DMS114 treated with DMSO at 0.1 percent for 48 hours (cell line): ENCODE measurements around the gene SRSF10.
A peak's percentile ranks its signal among the peaks of the same experiment; 100 is the strongest.
"Not testable (repeated sequence)": the region's sequence is repeated elsewhere in the genome, so short reads cannot be mapped to it uniquely, and the experiment has no call there.

Source experiments
- DNase-seq: peaks from one replicate; lab custom pipeline; 2025; ENCODE audit not compliant: unreplicated experiment; lab: John Stamatoyannopoulos, UW

The SRSF10 gene

DNA sequence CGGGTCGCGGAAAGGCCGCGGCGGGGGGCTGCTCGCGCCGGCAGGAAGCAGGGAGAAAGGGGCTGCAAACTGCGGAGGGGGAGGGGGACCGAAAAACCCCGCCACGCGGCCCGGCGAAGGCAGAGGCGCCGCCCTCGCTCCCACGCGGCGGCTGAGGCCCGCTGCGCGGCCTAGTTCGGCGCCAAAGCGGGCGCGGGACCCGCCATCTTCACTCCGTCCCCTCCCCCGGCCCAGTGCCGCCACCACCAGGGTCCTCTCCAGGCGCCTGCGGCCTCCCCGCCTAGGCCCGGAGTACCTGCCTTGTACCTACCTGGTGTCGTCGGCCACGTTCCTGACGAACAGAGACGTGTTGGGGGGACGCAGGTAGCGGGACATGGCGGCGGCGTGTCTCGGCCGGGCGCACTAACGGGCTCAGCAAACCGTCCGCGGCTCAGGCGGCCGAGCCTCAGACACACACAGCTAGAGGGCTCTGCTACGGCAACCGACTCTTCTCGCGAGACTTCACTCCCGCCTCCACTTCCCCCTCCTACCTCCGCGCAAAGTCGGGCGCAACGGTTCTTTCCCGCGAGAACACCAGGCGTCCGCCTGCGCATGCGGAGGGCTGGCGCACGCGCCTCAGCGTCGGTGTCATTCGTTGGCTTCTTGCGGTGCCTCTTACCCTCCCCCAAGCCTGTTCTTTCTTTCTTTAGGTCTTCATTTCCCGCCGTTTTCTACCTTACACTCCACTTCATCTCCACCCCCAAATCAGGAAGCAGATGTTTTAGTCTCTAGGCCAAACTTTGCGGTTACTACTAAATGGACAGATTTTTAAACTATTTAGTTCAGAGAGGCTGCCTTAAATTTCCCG, at the start of gene SRSF10:
TSS of gene SRSF10 (minus strand) at position 447 of the 847 bp plus-strand sequence. CDS start at position 375, 72 bp downstream.
- peak; percentile 95 for DNase-seq

DNA sequence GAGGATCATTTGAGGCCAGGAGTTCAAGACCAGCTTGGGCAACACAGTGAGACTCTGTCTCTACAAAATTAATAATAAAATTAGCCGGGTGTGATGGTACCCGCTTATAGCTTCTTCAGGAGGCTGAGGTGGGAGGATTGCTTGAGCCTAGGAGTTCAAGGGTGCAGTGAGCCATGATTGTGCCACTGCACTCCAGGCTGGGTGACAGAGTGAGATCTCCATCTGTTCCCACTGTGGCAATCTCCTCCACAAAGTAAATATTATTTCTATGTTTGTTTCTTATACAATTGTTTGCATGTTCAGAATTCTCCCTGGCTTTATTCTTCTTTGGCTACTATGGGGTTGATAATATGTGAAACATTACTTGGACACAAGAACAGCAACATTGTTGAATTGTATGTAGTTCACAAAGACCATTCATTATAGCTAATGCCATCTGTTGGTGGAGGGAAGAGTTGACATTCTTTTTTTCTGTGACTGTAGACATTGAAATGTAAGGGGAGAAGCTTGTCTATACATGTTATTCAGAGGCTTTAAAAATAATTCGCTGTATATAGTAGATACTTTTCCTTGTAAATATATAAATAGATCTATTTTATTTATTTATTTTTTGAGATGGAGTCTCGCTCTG, 47.8 kb upstream of the SRSF10 start:
- peak; percentile 40 for DNase-seq

DNA sequence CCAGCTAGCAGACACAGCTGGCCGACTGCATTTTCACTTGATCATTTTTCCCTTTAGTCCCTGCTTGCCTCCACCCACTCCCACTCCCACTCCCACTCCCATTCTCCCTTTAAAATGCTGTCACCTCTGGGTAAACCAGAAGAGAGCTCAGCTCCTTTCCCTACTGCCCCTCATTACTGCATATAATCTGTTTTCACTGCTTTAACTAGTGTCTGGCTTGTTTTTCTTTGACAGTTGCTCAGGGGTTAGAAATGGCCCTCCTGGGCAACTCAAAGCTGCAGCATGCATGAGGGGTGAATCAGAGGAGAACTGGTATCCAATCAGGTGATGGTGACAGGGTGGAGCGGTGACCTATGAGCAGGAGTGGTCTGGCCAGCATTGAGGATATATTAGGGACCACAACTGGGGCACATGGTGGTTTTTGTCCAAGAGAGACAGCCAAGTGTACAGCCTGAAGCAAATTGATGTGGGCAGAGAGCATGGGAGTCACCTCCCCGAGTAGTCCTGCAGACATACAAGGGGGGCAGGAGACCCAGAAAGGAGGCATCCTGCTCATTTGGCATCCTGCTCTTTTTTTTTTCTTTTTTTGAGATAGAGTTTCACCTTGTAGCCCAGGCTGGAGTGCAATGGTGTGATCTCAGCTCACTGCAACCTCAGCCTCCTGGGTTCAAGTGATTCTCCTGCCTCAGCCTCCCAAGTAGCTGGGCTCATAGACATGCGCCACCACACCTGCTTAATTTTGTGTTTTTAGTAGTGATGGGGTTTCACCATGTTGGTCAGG, 42.6 kb upstream of the SRSF10 start:
- DNase-seq, result no peak

DNA sequence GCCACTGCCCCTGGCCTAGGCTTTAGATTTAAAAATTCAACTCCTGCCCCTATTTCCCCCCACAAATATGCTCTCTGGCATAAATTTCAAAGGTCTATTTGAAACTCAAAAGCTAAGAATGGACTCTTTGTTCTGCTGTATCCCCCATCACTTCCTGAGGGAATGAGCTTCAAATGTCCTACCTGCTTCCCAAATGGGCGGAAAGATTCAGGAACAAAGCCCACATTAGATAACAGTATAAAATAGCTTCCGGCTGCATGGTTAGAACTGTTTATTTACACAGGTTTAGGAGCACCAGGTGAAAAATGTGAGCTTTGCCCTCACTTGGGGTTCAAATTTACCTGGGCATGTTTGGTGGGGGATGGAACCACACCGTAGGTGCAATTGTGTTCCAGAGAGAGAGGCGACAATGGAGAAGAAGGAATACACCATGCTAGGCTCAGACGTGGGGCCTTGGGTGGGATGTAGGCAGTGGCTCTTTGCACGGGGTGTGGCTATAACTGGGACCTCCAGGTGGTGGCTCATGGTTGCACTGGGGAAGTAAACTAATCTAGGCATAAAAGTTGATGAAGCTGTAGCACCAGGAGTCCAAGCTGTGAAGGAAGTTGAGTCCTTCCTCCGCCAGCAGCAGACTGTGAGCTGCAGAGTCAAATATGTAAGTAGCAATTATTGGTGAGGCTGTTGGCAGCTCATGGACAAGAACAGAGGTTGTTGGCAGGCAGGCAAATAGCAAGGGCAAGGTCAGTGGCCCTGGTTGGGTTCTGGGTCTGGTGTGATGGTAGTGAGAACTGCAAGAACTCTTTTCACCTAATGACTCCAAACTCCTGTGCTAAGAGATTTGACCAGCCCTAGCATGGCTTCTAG, 41.5 kb upstream of the SRSF10 start:
- no peak for DNase-seq

DNA sequence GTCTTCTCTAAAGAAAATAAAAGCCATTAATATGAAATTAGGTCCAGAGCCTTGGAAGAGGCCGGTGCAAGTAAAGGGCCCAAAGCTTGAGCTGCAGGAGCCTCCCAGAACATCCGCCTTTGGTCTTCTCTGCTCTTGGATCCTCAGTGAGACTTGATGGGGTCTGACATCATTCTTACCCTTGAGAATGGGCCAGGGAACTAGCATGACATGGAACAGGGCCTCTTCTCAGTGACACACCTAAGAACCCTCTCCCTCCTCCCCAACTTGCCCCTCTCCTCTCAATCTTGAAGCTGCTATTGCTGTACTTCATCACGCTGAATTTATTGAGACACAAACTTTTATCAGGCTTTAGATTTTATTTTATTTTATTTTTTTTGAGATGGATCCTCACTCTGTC, 40.3 kb upstream of the SRSF10 start:
- DNase-seq, result no peak

DNA sequence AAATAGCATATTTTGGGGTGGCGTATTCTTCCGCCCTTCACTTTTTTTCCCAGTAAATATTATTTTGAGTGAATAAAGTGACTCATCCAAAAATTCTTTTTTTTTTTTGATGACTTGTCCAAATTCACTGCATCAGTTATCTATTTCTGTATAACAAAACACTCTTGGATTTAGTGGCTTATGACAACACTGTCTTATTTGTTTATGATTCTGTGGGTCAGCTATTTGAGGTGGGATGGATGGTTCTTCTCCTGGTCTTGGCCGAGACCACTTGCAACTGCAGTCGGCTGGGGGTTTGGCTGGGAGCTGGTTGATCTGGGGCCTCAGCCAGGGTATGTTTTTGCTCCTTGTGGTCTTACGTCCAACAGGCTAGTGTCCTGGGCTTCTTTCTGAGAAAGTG, 39.9 kb upstream of the SRSF10 start:
- no peak for DNase-seq

- no peak for DNase-seq
These were observed 38.8 kb upstream of the SRSF10 start for GRCh38 chr1:24018611-24019580.

DNA sequence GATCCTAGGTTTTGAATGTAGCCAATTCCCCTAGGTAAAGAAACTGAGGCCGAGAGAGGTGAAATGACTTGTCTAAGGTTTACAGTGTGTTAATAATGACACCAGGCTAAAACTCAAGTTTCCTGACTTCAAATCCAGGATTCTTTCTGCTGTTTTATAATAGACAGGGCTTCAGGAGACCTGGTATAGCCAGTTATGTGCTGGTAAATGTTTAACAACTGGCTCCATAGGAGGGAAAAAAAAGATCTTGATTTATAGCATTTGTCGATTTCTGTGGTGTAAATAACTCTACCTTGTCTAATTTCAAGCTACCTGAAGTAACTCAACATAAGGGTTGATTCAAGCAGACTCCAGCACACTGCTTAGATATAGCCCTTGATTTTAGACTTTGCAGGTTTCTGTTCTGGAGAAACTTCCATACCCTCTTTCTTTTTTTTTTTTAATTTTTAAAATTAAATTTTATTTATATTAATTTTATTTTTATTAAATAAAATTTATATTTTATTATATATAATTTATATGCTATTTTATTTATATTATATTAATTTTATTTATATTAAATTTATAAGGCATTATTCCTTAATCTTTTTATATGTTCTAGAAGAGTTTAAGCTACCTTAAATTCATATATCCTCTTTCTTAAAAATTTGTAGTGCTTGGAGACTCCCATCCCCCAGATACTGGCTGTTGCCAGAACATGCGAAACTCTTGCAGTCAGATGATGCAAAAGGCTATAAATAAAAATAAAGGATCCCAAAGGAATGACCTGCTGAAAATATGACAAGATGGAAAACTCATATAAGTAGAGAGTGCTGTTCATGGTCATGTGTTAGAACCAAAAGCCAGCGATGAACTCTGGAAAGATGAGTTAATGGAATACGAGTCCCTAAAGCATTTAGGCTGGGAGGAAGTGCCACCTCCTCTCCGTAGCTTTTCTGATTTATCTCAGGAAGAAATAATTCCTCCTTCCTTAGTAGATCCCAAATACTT, 35.4 kb upstream of the SRSF10 start:
- DNase-seq, result no peak

DNA sequence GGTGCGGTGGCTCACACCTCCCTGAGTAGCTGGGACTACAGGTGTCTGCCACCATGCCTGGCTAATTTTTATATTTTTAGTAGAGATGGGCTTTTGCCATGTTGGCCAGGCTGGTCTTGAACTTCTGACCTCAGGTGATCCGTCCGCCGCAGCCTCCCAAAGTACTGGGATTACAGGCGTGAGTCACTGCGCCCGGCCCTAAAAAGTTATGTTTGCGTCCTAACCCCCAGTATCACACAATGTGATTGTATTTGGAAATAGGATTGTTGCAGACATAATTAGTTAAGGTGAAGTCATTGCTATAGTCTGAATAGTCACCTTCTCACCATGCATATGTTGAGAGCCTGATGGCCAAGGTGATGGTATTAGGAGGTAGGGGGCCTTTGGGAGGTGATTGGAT, 32.8 kb upstream of the SRSF10 start:
- not testable (repeated sequence) for DNase-seq

GRCh38 chr1:24010650-24011049, 30.5 kb upstream of the SRSF10 start:
- DNase-seq, result no peak

DNA sequence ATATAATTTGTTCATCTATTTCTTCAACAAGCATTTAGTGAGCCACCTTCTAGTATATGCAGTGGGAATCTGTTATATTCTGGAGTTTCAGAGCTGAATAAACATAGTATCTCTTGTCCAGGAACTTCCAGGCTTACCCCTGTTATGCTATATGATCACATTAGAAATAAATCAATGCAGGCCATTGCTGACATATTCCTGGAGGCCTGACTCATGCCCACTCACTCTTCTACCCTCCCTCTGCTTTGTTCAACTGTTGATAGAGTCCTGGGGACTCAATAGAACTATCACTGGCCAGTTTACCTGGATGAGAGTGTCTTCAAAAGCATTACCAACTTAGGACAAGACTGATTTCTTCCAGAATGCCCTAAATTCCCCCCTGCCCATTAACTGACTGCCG, 29.3 kb upstream of the SRSF10 start:
- DNase-seq, result no peak

DNA sequence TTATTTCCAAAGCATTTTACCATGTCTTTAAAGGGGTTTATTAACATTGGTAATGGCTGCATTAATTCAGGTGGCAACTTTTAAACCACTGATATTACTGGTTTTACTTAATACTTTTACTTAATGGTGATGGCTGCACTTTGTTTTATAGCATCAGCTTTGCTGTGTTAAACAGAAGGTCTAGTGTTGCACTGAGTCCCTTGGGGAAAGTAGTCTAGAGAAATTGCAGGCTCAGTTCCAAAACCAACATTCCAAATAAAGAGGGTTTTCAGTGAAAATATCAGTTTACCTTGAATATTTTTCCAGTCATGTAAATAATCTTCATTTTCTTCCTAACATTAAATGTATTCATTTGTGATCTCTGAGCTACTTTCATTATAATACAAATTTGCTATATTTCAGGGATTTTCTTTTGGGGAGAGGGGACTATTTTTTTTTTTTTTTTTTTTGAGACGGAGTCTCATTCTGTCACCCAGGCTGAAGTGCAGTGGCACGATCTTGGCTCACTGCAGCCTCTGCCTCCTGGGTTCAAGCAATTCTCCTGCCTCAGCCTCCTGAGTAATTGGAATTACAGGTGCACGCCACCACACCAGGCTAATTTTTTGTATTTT, 28.6 kb upstream of the SRSF10 start:
- not testable (repeated sequence) for DNase-seq

DNA sequence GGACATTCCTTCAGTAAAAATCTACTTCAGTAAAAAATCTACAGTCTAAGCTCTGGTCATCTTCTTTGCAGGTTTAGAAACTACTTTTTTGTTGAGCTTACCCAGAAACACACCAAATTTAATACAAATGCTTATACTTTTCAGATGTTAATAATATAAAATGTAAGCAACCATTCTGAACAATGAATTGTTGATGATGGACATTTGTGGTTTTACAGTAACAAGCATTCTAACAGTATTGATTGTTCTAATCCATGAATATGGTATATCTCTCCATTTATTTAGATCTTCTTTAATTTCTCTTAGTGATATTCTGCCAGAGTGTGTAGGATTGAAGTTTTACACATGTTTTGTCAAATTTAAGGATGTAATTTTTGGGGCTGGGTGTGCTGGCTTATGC, 27.0 kb upstream of the SRSF10 start:
- no peak for DNase-seq

DNA sequence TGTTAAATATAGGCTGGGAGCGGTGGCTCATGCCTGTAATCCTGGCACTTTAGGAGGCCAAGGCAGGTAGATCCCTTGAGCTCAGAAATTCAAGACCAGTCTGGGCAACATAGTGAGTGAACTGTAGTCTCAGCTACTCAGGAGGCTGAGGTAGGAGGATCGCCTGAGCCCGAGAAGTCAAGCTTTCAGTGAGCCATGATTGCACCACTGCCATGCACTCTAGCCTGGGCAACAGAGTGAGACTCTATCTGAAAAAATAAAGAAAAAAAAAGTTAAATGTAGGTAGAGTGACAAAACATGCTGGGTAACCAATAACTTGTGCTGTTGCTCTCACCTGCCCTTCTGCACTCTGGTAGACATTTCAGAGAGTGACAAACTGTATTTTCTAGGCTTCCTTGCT, 25.0 kb upstream of the SRSF10 start:
- no peak for DNase-seq

- no peak for DNase-seq
These were observed 24.0 kb upstream of the SRSF10 start for GRCh38 chr1:24004132-24004531.

DNA sequence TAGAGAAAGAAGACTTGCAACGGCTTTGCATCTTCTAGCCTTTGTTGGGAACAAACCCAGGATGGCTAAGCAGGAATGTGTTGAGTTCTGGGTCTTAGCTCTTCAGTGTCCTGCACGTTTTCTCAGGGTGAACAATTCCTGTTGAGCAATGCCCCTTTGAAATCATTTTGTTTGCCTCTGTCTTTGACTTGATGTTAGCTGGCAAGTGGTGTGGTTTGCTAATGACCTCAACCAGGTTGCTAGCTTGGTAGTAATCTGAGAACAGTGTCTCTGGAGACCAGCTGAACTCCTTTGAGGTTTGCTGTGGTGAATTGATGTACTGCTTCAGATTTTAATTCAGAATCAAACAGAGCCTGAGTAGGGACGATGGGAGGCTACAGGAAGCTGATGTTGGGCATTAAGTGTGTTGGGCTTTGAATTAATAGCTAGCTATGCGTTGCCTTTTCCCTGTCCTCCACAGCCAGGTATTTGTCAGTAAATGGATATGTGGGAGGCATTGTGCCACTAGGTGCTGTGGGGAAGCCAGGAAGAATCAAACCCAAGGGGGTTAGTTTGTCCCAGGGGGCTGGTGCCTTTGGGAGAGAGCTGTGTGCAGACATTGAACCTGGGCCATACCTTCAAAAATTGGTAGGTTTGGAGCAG, 23.3 kb upstream of the SRSF10 start:
- DNase-seq, result no peak

- DNase-seq, result no peak
These were observed 22.6 kb upstream of the SRSF10 start for GRCh38 chr1:24002695-24003094.
